PC-3 (cell line): Measurements from ENCODE around the gene ST14. TPM values are rescaled to one million over a fixed set of nuclear protein-coding genes. Genes with fewer than 3 reads are reported as not detected.
A peak's percentile ranks its signal among the peaks of the same experiment; 100 is the strongest.

Experiments
- ATAC-seq: fragments of 200-7000 bp; cut with Tn5 transposase; 2 replicates; pipeline ENCODE4 v1.9.1; 2020; ENCODE audit warnings: mild to moderate bottlenecking, moderate library complexity
- BruUV-seq: library from RNA; stranded (reverse); fragments of 400-500 nt; replicated peaks from 2 replicates; lab custom pipeline; 2021; lab: Mats Ljungman, UMichigan
- CTCF ChIA-PET: fragments of 300-600 bp; sonication (Branson Sonifier 250); formaldehyde crosslinking; loops from one replicate; lab custom pipeline; 2022; ENCODE audit warnings: antibody characterized with exemption; lab: Charles Lee
- POLR2A ChIA-PET: fragments of 300-600 bp; sonication (Branson Sonifier 250); formaldehyde crosslinking; loops from one replicate; lab custom pipeline; 2022; ENCODE audit warnings: antibody characterized with exemption; ENCODE audit not compliant: unreplicated experiment; lab: Charles Lee
- DNase-seq: peaks from one replicate; pipeline ENCODE4 v3.0.0-alpha.2; 2015
- H2AFZ ChIP-seq: fragments of 300-600 bp; sonication (generic); 2 replicates; pipeline ENCODE4 v1.6.0; 2016; ENCODE audit warnings: antibody characterized with exemption, low read length
- H3F3A ChIP-seq: fragments of 300-600 bp; sonication (generic); one replicate; pipeline ENCODE4 v1.6.0; 2017; ENCODE audit warnings: antibody characterized with exemption, low read length, control low read depth, mild to moderate bottlenecking; ENCODE audit not compliant: unreplicated experiment
- H3K27ac ChIP-seq: fragments of 300-600 bp; sonication (generic); 2 replicates; pipeline ENCODE4 v1.5.1; 2016; ENCODE audit warnings: mild to moderate bottlenecking, low read length
- H3K27me3 ChIP-seq: fragments of 300-600 bp; sonication (generic); 2 replicates; pipeline ENCODE4 v1.6.1; 2016; ENCODE audit warnings: low read length, mixed read lengths
- H3K36me3 ChIP-seq: fragments of 300-600 bp; sonication (generic); 2 replicates; pipeline ENCODE4 v1.6.1; 2016; ENCODE audit warnings: low read depth, mixed run types, low read length, mixed read lengths
- H3K4me1 ChIP-seq: fragments of 300-600 bp; sonication (generic); 2 replicates; pipeline ENCODE4 v1.5.1; 2016; ENCODE audit warnings: low read length; ENCODE audit not compliant: insufficient read depth
- H3K4me2 ChIP-seq: fragments of 300-600 bp; sonication (generic); 2 replicates; pipeline ENCODE4 v1.6.0; 2016; ENCODE audit warnings: low read length
- H3K4me3 ChIP-seq: fragments of 300-600 bp; sonication (generic); 2 replicates; pipeline ENCODE4 v1.5.1; 2016; ENCODE audit warnings: mild to moderate bottlenecking, low read length, mixed read lengths
- H3K79me2 ChIP-seq: fragments of 300-600 bp; sonication (generic); 2 replicates; pipeline ENCODE4 v1.6.1; 2017; ENCODE audit warnings: low read length, mixed read lengths
- H3K9ac ChIP-seq: fragments of 300-600 bp; sonication (generic); 2 replicates; pipeline ENCODE4 v1.6.0; 2016; ENCODE audit warnings: mild to moderate bottlenecking, low read length
- H3K9me2 ChIP-seq: fragments of 300-600 bp; sonication (generic); replicated peaks from 2 replicates; pipeline ENCODE4 v1.6.1; 2016; ENCODE audit warnings: mixed run types, low read length, mixed read lengths
- H3K9me3 ChIP-seq: fragments of 300-600 bp; sonication (generic); 2 replicates; pipeline ENCODE4 v1.6.1; 2016; ENCODE audit warnings: low read length, mixed read lengths
- H4K20me1 ChIP-seq: fragments of 300-600 bp; sonication (generic); 2 replicates; pipeline ENCODE4 v1.6.1; 2016; ENCODE audit warnings: low read length, mixed read lengths
- EZH2 ChIP-seq: fragments of 300-600 bp; sonication (generic); IDR thresholded peaks from one replicate; pipeline ENCODE4 v1.6.1; 2017; ENCODE audit warnings: antibody characterized with exemption, mild to moderate bottlenecking, low read length; ENCODE audit not compliant: unreplicated experiment
- EZH2phosphoT487 ChIP-seq: fragments of 300-600 bp; sonication (generic); IDR thresholded peaks from 2 replicates; pipeline ENCODE4 v1.6.1; 2018; ENCODE audit warnings: mild to moderate bottlenecking, antibody characterized with exemption, low read length, borderline replicate concordance
- intact Hi-C: fragments of 100-400 bp; cut with micrococcal nuclease; formaldehyde crosslinking; loops from 2 replicates; pipeline ENCODE4 v1.9.0; 2023
- total RNA-seq: library from RNA; depleted of rRNA; stranded (reverse); fragments of >200 nt; gene quantifications from 2 replicates; pipeline ENCODE4 v1.2.3, GENCODE V29; 2014
- TF ChIP-seq, protein P1 (sequence below): fragments of 300-600 bp; sonication (generic); conservative IDR thresholded peaks from 2 replicates; pipeline ENCODE4 v1.5.1; 2017; ENCODE audit warnings: antibody characterized with exemption, low read depth, mild to moderate bottlenecking, low read length

The ST14 gene
- total RNA-seq, 1 experiment from 2014 or later = 231 TPM

- Histone ChIP-seq H3K4me3 (no peak overlapping the region), H4K20me1 (no peaks in the 10 kb centered on the region), H3K79me2 (no peaks in the 10 kb centered on the region), H3K36me3 (no peaks in the 10 kb centered on the region), H3K4me1 (peaks cover 23% of the 10 kb centered on the region), H3K9ac (no peak overlapping the region), H3K27ac (no peak overlapping the region), H3K9me2 (no peaks in the 10 kb centered on the region), H3K4me2 (no peak overlapping the region), H3K9me3 (no peaks in the 10 kb centered on the region), H2AFZ (no peak overlapping the region), H3K27me3 (no peaks in the 10 kb centered on the region), H3F3A (peaks cover 6% of the 10 kb centered on the region)
- ATAC-seq (no peak), DNase-seq (no peak)
- intact Hi-C loops = no loop called here
- CTCF ChIA-PET = no interaction called here
- TF ChIP-seq, protein P1, sequence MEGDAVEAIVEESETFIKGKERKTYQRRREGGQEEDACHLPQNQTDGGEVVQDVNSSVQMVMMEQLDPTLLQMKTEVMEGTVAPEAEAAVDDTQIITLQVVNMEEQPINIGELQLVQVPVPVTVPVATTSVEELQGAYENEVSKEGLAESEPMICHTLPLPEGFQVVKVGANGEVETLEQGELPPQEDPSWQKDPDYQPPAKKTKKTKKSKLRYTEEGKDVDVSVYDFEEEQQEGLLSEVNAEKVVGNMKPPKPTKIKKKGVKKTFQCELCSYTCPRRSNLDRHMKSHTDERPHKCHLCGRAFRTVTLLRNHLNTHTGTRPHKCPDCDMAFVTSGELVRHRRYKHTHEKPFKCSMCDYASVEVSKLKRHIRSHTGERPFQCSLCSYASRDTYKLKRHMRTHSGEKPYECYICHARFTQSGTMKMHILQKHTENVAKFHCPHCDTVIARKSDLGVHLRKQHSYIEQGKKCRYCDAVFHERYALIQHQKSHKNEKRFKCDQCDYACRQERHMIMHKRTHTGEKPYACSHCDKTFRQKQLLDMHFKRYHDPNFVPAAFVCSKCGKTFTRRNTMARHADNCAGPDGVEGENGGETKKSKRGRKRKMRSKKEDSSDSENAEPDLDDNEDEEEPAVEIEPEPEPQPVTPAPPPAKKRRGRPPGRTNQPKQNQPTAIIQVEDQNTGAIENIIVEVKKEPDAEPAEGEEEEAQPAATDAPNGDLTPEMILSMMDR = no peak
- TF ChIP-seq EZH2phosphoT487 (no peak), EZH2 (no peak)
- POLR2A ChIA-PET = no interaction called here
- no TSS peak for BruUV-seq
Measured at GRCh38 chr11:130151196-130151595, 8.4 kb upstream of the ST14 start.

DNA sequence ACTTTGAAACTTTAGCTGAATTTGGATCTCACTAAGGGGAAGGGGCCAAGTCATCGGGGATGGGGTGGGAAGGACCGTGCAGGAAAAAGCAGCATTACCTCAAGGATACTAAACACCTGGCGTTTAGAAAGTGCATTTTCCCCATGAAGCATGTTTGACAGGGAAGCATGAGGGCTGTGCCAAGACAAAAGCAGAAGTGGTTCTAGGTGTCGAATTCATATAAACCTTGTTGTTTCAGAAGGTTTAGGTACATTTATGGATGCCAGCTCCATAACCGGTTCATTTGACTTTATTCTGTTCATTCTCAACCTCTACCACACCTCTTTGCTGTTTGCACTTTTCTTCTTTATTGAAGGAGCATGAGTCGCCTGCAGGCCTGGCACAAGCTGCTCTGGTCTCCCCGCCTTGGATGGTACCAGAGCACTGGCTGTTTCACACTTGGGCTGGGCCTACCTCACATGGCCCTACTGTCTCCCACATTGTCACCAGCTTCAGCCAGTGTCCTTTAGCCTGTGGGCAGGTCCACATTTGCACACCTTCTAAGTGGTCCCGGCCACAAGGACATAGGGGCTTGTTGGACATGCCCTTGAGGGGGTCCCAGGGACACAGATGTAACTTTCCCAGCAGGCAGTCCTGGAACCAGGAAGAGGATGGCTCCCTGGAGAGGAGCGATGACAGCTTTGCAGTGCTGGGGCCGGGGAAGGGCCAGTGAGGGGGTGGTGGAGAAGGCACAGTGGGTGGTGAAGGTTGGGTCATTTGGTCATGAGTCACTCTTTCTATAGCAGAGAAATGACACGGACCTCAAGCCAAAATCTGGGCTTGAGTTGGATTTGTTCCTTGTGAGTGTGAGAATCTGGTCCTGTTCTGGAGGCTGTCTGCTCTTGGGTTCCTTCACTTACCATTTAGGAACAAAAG is 3.2 kb upstream of the ST14 start:
- H2AFZ ChIP-seq = no peak overlapping the region

More for the DNA sequence above, 3.2 kb upstream of the ST14 start:
- Histone ChIP-seq H3K4me2 (peak overlapping the region; percentile 43), H3K9ac (peak overlapping the region; percentile 30), H3K27me3 (no peaks in the 10 kb centered on the region), H3K9me3 (no peaks in the 10 kb centered on the region), H4K20me1 (peaks cover 13% of the 10 kb centered on the region), H3K4me3 (no peak overlapping the region), H3K4me1 (peaks cover 22% of the 10 kb centered on the region), H3F3A (no peaks in the 10 kb centered on the region), H3K27ac (peak overlapping the region; percentile 76), H3K79me2 (peaks cover 16% of the 10 kb centered on the region), H3K36me3 (no peaks in the 10 kb centered on the region), H3K9me2 (no peaks in the 10 kb centered on the region)
- ATAC-seq (peak; percentile 66), DNase-seq (peak; percentile 67)
- POLR2A ChIA-PET = no interaction called here
- no peak for TF ChIP-seq EZH2phosphoT487
- TF ChIP-seq EZH2 = no peak
- TF ChIP-seq, protein P1 = no peak
- intact Hi-C loops = no loop called here
- CTCF ChIA-PET = interaction anchor here (0.6 to 1.1 kb wide), 2 partner anchors 10 to 145 kb away, joined by 3 to 4 read pairs; no protein-coding TSS in a partner anchor
- BruUV-seq = no TSS peak
